Cortex of kidney (tissue), 1 donor: ENCODE data around the gene SULT6B1.
"Not testable (repeated sequence)": the region's sequence is repeated elsewhere in the genome, so short reads cannot be mapped to it uniquely, and the experiment has no call there.

Experiments
- DNase-seq: peaks from one replicate; lab custom pipeline; 2025; lab: John Stamatoyannopoulos, UW

SULT6B1 gene

DNA sequence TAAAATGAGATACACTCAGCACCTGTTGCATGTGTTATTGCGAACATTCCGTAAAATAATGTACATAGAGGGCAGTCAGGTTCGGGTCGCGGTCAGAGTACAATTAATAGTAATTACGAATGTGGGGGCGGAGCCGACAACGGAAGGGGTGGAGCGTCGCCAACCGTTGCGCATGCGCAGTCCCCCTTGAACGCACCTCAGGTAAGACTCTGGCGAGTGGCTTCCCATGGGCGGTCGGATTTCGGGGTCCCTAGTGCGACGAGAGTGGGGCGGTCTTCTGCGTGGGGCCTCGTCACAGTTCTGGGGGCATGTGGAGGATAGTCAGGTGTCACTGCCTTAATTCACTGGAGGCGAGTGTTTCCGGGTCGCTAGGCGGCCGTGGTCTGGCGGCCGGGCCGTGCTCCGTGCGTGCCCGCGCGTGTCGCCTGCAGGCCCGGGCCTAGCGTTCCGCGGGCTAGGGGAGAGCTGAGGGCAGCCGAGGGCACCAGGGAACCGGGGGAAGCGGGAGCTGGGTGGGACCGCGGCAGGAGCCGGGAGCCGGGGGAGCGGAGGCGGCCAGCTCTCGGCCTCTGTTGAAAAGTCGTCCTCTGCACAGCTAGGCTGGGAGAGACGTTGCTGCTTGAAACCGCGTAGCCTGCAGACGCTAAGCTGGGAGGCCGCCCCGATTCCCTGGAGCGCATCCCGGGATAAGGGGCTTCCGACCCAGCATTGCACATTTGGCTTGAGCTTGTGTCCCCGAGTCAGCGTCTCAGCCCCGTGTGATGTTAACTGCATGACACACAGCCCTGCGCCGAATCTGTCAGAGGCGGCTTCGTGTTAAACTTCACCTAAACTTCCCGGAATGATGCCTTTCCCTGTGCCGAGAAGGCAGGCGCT lies 8.1 kb upstream of the SULT6B1 start, which contains the start of gene CEBPZOS:
CEBPZOS (plus strand) TSS at position 177 of the 876 bp plus-strand sequence. CDS start 3,209 bp downstream, outside the sequence.
- peak; percentile 81 for DNase-seq

- DNase-seq = not testable (repeated sequence)
Observed at GRCh38 chr2:37195862-37196319, 7.4 kb upstream of the SULT6B1 start.

- DNase-seq = no peak
Observed at GRCh38 chr2:37192551-37192950, 4.1 kb upstream of the SULT6B1 start.

DNA sequence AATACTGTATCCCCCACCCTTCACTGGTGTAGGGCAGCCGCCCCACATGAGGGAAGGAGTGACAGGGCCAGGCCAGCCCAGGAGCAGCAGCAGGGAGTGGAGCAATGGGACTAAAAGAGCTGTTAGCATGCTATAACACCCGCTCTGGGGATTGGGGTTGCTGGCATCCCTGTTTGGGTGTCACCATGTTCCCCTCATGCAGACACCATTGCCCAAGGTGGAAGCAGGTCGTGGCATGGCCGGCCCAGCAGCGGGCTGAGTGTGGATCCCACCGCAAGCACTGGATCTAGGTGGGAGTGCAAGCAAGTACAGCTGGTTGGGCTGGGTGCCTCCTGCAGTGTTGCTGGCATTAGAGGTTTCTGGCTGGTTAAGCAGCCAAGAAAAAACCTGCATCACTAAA lies 3.3 kb upstream of the SULT6B1 start:
- no peak for DNase-seq

DNA sequence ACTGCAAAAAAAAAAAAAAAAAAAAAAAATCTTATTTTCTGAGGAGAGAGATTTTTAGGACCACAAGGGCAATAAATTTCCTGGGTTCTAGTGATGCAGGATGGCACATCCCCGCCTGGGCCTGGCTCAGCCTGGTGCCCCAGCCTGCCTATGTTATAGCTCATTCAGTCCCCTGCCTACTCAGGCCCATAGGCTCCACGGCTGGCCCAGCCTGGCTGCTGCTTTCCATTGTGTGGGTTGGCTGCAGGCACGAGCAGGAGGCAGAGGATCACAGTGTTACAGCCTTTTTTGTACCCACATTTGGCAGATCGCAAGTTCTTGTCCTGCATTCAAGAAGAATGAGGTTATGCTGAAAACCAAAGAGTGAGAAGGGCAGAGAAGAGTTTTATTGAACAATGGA lies 2.8 kb upstream of the SULT6B1 start:
- no peak for DNase-seq

GRCh38 chr2:37190290-37190689 lies 1.8 kb upstream of the SULT6B1 start:
- DNase-seq = no peak

DNA sequence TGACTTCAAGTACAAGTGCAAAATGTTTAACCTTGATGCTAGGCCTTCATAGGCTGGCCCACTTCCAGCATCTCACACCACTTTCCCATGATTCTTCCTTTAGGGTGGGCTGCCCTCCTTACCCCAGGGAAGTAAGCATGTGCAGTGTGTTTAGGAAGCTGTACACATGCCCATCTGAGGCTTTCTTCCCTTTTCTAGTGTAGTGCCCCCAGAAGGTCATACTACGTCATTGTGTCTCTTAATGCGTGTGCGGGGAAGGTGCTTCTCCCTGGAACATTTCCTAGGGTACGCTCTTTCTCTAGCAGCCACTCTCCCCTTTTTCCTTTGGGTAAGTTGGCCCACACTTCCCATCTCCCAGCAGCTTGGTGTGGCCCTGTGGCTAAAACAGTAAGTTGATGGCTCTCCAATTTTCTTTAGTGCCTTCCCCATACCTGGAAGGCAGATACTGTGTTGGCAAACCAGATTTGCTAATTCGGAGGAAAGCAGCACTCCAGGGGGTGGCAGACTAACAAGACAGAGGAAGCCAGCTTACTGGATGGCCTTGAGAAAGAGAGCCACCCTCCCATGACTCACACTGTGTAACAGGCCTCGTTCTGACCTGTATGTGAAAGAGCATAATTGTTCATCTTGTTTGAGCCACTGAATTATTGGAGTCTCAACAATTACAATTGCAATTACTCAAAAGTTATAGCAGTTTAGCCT lies 1.1 kb upstream of the SULT6B1 start:
- no peak for DNase-seq

GRCh38 chr2:37181726-37182684 lies 6.5 kb downstream of the SULT6B1 start:
- DNase-seq = no peak

GRCh38 chr2:37180640-37181039 lies 7.8 kb downstream of the SULT6B1 start:
- DNase-seq = no peak

- DNase-seq = no peak
Observed at GRCh38 chr2:37180006-37180639, 8.3 kb downstream of the SULT6B1 start.

GRCh38 chr2:37173741-37174140 lies 14.7 kb downstream of the SULT6B1 start:
- DNase-seq = no peak

DNA sequence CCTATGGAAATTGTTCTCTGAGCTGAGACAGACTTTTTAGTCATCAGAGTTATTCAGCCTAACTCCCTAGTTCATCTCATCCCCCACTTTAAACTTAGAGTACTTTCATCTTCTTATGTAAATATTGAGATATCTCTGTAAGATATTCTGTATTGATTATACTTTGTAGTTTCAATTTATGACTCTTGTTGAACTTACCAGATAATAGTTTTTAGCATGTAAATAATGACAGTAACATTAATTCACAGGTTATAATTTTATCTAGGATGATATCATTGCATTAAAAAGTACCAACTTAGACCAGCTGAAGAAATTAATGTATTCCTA lies 16.9 kb downstream of the SULT6B1 start:
- DNase-seq = no peak

DNA sequence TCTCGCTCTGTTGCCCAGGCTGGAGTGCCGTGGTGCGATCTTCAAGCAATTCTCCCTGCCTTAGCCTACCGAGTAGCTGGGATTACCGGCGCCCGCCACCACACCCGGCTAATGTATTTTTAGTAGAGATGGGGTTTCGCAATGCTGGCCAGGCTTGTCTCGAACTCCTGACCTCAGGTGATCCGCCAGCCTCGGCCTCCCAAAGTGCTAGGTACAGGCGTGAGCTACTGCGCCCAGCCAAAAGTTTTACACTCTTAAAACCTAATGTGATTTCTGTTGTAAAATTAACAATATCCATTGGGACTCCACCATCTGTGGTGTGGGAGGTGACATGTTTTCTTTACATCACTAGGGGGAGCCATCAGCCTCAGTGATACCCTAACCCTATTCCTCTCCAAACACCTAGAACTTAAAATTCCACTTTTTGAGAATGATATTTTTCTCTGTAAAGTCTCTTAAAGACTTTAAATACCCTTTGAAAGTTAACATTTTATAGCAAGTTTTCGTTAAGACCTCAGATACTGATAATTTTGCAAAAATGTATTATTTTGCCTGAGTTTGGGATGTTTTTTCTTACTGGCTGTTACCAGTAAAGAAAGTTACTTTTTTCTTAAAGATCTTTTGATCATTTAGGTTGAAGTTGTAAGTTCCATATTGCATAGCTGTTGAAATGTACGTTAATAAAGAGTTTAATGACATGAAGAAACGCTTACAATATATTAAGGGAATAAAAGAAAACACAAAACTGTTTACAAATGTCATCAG lies 20.1 kb downstream of the SULT6B1 start:
- DNase-seq = no peak

- DNase-seq = no peak
Observed at GRCh38 chr2:37167636-37168180, 20.8 kb downstream of the SULT6B1 start.

GRCh38 chr2:37164757-37165156 lies 23.7 kb downstream of the SULT6B1 start:
- DNase-seq = no peak

GRCh38 chr2:37156857-37157714 lies 31.4 kb downstream of the SULT6B1 start, which contains the start of gene EIF2AK2:
TSS of gene EIF2AK2 (minus strand) at chr2:37156980. CDS start at chr2:37147806, 9,174 bp downstream.
- DNase-seq = peak; percentile 36

DNA sequence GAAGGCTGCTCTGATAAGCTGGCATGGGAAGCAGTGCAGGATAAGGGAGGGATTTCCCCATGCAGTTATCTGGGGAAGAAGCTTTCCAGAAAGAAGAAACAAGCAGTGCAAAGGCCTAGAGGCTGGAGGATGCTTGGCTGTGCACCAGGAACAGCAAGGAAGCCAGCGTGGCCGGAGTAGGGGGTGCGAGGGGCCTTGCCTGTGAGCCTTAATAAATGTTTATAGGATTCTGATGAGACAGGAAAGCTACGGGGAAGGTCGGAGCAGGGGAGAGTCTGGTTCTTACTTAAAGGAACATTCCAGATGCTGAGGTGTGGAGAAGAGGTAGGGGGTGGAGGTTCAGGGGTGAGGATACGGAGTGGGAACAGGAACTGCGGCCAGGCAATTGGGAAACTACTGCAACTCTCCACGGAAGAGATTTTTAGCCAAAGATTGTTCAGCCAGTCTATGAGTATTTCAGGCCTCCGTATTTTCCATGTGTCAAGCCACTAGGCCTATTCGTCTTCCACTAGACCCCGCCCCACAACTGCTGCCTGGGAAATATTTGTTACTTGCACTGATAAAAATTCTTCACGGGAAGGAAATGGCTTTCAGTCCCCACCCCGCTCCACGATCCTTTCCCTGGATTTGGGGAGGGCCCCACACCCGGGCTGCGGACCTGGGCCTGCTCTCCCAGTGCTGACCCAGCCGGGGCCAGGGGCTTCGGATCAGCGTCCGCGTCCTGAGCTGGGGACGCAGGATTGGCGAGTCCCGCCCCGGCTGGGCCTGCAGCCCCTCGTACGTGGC lies 32.2 kb downstream of the SULT6B1 start:
- DNase-seq = no peak

DNA sequence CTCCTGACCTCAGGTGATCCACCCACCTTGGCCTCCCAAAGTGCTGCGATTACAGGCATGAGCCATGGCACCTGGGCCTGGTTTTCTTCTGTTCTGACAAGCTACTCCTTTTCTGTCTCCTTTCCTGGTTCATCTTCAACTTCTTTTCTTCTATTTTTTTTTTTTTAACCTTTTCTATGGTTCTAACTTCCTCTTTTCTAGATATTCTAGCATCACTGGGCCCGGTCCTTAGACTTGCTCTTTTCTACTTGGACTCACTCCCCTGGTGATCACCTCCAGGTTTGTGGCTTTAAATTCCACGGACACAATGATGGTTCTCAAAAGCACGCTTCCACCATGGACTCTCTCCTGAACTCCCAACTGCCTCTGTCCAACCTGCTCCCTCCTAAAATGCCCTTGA lies 33.7 kb downstream of the SULT6B1 start:
- no peak for DNase-seq

GRCh38 chr2:37153224-37153623 lies 35.2 kb downstream of the SULT6B1 start:
- DNase-seq = no peak
